Measurements from ENCODE around the gene ATP9A.

ATP9A gene

GRCh38 chr20:51567622-51568021 is 200.6 kb downstream of the ATP9A start:
- no peak for DNase-seq

GRCh38 chr20:51566594-51566993 is 201.6 kb downstream of the ATP9A start:
- DNase-seq = no peak

DNA sequence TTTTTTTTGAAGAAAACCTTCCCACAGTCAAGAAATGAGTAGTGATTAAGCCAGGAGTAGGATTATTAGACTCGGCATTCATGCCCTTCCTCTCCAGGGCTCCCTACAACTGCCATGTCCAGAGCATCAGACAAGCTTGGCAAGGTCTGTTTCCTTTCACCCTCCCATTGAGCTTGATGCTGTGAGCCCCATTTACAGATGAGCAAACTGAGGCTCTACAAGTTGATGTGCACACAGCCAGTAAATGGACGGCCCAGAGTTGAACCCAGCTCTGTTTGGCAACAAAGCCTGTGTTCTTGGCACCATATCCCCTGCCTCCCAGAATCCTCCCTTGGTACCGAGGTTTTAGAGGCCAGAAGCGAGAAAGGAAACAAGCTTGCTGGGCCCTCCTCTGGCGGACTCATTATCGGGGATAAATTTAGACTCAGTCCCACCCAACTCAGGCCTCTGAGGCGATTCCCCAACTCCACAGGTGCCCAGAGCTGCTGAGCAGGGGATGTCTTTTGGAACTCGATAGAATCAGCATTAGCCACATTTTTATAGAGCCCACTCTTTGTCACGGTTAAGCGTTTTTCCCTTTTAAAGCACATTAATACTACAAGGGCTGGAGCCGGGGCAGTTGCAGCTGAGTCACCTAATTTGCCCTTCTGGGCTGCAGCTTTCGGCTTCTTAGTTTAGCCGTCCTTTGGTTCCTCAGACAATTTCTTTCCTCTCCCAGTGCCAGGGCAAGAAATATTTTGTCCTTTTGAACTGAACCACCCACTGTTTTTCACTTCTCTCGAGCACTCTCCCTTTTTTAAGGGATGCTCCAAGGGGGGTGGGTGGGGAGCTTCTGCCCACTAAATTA is 202.7 kb downstream of the ATP9A start:
- DNase-seq = no peak

DNA sequence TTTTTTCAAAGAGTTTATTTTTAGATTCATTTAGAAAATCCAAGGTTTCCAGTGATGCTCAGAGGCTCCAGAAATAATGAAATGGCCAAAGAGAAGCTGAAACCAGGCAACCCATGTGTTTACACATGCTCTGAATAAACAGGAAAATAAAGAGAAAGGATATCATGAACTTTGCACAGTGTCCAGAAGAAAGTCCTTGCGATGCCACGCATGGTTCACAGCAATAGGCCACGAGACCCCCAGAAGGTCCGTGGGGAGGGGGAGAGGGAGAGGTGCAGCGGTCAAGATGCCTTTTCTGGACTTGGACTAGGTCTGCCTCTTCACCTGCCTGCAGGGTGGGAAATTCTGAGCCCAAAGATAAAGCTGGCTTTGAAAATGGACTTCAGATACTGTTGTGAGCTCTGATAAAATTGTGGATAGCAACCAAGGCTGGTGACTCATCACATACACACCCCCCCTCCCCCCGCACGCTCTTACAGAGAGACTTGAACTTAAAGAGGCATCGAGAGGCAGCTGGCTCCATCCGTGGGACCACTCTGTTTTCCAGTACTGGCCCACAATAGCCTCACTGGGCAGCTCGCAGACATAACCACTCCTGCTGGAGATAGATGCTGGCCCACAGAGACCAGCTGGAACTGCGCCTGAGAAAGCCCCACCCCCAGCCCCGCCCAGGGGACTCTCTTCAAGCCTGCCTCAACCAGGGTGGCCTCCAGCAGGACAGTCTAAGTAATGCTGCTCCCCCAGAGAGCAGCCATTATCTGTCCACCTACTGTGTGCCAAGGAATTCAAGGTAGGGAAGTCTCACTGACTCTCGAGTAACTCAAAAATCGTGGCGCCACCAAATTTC is 204.5 kb downstream of the ATP9A start:
- no peak for DNase-seq

DNA sequence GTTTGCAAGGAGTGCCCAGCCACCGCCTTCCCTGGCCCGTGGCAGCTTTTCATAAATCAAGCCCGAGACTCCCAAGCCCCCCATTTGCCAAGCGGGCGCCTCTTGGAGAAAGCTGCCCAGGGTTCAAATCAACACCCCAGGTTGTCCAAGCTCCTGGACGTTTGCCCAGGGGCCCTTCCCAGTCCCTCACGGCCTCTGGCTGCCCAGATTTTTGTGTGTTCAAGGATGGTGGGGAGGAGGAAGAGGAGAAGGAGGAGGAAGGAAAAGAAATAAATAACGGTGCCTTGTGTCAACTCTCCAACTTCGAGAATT is 205.1 kb downstream of the ATP9A start:
- DNase-seq = no peak

DNA sequence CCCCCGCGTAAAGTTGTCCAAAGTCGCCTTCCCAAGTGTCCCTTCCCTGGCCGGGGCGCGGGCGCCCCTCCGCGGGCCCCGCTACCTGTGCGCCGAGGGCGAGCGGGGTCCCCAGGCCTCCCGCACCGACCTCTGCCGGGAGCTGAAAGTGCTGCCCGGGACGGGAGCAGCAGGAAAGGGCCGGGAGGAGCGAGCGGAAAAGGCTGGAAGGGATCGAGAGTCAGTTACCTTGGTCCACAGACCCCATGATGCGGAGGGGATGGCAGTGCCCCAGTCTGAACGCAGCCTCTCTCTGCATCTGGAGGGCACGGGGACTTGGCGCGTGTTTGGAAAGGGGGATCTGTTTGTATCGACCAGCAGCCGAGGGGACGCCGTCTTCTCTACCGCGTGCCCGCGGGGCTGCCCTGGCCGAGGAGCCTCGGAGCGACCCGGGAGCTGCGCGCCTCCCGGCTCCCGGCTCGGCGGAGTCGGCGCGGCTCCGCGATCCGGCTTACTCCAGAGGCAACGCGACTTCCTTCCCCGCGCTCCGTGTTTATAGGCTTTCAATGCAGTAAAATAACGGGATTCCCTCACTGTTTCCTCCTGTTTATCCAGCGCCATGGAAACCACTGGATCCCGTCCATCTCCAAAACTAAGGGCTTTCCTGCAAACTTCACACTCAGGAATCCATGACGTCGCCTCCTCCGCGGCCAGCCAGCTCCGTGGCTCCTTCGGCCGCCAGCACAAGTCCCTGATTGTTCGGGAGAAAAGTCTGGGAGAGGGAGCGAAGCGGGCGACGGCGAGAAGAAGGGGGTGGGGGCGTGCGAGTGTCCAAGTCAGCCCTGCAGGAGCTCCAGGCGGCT is 205.6 kb downstream of the ATP9A start:
- DNase-seq = no peak

- DNase-seq = no peak
These were observed 206.2 kb downstream of the ATP9A start for GRCh38 chr20:51562027-51562331.

DNA sequence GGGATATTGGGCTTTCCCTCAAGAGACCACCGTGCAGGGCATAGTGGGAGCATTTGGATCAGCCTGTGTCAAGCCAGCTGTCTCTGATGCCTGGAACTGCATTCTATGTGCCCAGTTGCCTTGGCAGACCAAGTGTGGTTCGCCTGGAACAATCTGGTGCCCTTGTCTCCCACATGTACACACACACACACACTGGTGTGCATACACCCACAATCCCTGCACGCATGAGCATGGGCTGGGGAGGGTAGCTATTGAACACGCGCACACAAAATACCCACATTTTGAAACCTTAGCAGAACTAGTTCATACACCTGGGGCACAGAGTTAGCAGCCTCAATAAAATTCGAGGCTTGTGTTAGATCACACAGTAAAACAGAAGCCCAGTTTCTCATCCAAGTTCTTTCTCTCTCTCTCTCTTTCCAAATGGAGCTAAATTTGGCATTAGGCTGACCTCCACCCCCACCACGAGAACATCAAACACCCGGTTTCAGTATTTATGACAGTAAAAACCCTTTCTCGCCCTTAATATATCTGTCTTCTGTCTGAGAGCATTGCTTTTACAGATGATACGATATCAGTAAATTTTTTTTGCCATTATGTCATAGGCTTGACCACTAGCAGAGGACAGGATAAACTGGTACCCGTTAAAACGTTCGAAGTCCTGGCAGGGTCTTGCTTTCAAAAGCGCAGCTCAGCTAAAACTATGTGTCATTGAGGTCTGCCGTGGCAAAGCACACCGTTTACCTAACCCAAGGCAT is 207.5 kb downstream of the ATP9A start:
- DNase-seq = no peak

DNA sequence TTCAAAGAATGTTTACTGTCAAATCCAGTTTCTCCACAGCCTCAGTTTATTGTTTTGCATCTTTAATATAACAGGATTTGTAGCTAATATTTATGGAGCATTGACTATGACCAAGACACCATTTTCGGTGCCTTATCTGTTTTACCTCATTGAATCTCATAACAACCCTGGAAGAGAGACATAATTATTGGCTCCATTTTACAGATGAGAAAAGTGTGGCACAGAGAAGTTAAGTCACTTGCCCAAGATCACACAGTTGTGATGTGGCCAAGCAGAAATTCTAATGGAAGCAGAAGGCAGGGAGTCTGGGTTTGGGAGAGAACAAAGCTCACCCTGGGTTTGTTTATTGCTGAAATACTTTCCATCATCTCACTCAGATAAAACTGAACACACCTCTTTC is 208.1 kb downstream of the ATP9A start:
- DNase-seq = no peak

DNA sequence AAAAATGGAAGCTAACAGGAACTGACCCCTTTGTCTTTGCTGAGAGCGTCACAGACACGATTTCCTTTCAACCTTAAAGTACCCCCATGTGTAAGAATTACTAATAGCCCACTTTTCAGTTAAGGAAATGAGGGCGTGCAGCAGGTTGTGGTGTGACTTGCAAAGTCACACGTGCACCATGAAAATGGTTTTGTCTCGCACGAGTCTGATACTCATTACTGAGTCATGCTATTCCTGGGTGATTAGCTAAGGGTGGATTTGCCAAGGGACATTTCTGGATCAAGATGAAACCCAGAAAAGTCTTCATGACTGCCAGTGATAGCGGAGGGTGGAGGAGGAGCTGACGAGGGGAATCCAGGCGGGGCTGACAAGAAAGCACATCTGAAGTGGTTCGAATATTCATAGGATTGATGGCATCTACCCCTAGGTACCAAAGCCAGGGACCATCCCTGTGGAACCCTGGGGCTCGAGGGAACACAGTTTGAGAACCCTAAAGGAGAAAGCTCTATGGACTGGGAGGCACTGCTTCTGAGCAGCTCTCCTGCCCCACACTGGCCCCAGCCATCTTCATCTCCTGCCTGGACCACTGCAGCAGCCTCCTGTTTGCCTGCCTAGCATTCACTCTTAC is 213.5 kb downstream of the ATP9A start:
- no peak for DNase-seq

DNA sequence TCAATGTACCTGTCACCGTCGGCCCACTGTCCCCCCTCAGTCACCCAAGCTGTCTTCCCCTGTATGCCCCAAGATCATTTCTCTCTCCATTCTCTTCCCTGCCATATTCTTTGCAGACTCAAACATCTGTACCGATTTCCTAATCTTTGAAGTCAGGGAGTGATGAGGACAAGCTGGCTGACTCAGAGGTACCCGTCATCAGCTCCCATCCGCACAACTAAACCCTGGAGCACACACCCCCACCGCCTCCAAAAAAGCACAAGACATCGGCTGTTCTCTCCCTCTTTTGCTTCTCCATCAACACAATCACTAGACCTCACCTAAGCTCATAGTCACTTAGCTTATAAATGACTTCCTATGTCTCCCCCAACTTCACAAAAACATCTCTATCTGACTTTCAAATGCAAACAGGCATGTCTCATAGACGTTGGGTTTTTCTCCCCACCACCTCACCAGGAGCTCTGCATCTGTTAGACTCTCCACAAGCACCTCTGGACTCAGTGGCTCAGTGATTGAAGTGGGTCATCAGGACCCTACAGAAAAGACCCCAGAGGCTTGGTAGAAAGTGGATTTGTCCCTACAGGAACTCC is 214.2 kb downstream of the ATP9A start:
- no peak for DNase-seq

DNA sequence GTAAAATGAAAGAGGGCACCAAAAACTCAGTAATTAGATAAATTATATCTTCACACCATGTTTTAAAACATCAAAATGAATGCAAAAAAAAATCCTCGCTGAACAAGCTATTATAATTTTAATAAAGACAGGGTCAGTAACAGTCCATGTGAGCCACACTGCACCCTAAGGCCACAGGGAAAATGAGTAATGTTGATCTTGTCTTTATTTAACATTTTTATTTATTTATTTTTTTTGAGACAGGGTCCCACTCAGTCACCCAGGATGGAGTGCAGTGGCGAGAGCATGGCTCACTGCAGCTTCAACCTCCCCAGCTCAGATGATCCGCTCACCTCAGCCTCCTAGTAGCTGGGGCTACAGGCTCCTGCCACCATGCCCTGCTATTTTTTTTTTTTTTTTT is 217.0 kb downstream of the ATP9A start:
- DNase-seq = no peak

- no peak for DNase-seq
These were observed 218.7 kb downstream of the ATP9A start for GRCh38 chr20:51549474-51549873.

- DNase-seq = no peak
These were observed 220.2 kb downstream of the ATP9A start for GRCh38 chr20:51547951-51548350.
